Dedifferentiated amniotic fluid mesenchymal stem cell (primary cell): ENCODE measurements around the gene FFAR1.
"Not testable (repeated sequence)": the region's sequence is repeated elsewhere in the genome, so short reads cannot be mapped to it uniquely, and the experiment has no call there.

Experiments used
- DNase-seq: peaks from one replicate; pipeline ENCODE4 v3.0.0-alpha.2; 2016; ENCODE audit errors: extremely low spot score

The FFAR1 gene

GRCh38 chr19:35360880-35361420, 13.2 kb downstream of the FFAR1 start:
- DNase-seq = no peak

GRCh38 chr19:35362261-35363000, 14.7 kb downstream of the FFAR1 start:
- no peak for DNase-seq

GRCh38 chr19:35363001-35363590, 15.4 kb downstream of the FFAR1 start:
- no peak for DNase-seq

- DNase-seq = no peak
Observed at GRCh38 chr19:35363711-35364425, 16.2 kb downstream of the FFAR1 start.

GRCh38 chr19:35365303-35365702, 17.6 kb downstream of the FFAR1 start:
- DNase-seq = no peak

GRCh38 chr19:35368378-35368777, 20.7 kb downstream of the FFAR1 start:
- DNase-seq = no peak

- DNase-seq = no peak
Observed at GRCh38 chr19:35369522-35369921, 21.8 kb downstream of the FFAR1 start.

- no peak for DNase-seq
Observed at GRCh38 chr19:35370722-35371121, 23.0 kb downstream of the FFAR1 start, which contains the start of gene GPR42. Gene GPR42, plus strand, starts transcription at chr19:35371068. Its CDS starts 292 bp downstream, at chr19:35371360.

GRCh38 chr19:35373492-35373891, 25.8 kb downstream of the FFAR1 start:
- DNase-seq = no peak

GRCh38 chr19:35374031-35374430, 26.3 kb downstream of the FFAR1 start:
- DNase-seq = not testable (repeated sequence)

GRCh38 chr19:35375505-35376307, 28.0 kb downstream of the FFAR1 start:
- no peak for DNase-seq

- no peak for DNase-seq
Observed at GRCh38 chr19:35377656-35378055, 30.0 kb downstream of the FFAR1 start.

GRCh38 chr19:35378356-35378755, 30.7 kb downstream of the FFAR1 start:
- no peak for DNase-seq

- DNase-seq = not testable (repeated sequence)
Observed at GRCh38 chr19:35379545-35379944, 31.8 kb downstream of the FFAR1 start.

- no peak for DNase-seq
Observed at GRCh38 chr19:35379992-35380391, 32.3 kb downstream of the FFAR1 start.

GRCh38 chr19:35380450-35381124, 32.9 kb downstream of the FFAR1 start:
- no peak for DNase-seq

GRCh38 chr19:35381318-35381717, 33.6 kb downstream of the FFAR1 start:
- no peak for DNase-seq

GRCh38 chr19:35381926-35382325, 34.2 kb downstream of the FFAR1 start:
- no peak for DNase-seq

GRCh38 chr19:35383536-35383935, 35.8 kb downstream of the FFAR1 start:
- no peak for DNase-seq

- DNase-seq = no peak
Observed at GRCh38 chr19:35388277-35389054, 40.8 kb downstream of the FFAR1 start.
